HEK293 (cell line): ENCODE measurements around the gene CD79A.

Experiments used
- CTCF ChIA-PET: fragments of 350-600 bp; formaldehyde crosslinking; extraction: SDS; loops from one replicate; lab custom pipeline; 2021; ENCODE audit warnings: antibody characterized with exemption; lab: Yijun Ruan, JAX
- POLR2A ChIA-PET: fragments of 300-600 bp; formaldehyde crosslinking; extraction: SDS; loops from one replicate; lab custom pipeline; 2020; ENCODE audit warnings: antibody characterized with exemption, inconsistent platforms; lab: Yijun Ruan, JAX
- H3K27ac ChIP-seq: fragments of 200-500 bp; sonication (Bioruptor generic); 2 replicates; pipeline ENCODE4 v1.5.1; 2014; ENCODE audit warnings: low read depth, low read length, control low read depth, inconsistent platforms; ENCODE audit errors: extremely low read depth
- H3K36me3 ChIP-seq, 2 experiments: fragments of 200-500 bp in 1 of 2; sonication (Bioruptor generic) in 1 of 2; 1 replicate in 1 of 2; 2 replicates in 1 of 2; pipeline ENCODE4 v1.5.1; 2014 to 2017; ENCODE audit warnings: inconsistent platforms in 2 of 2, low read length in 2 of 2; ENCODE audit not compliant: control insufficient read depth in 2 of 2, insufficient read depth in 1 of 2
- H3K4me1 ChIP-seq: fragments of 200-500 bp; sonication (Bioruptor generic); 2 replicates; pipeline ENCODE4 v1.5.1; 2014; ENCODE audit warnings: mild to moderate bottlenecking, low read length, inconsistent platforms; ENCODE audit not compliant: control insufficient read depth, insufficient read depth
- H3K4me3 ChIP-seq: 2 replicates; pipeline ENCODE4 v1.5.1; 2011; ENCODE audit warnings: low read depth, mild to moderate bottlenecking, control low read depth, low read length, moderate library complexity
- H3K9me3 ChIP-seq: fragments of 200-500 bp; sonication (Bioruptor generic); 2 replicates; pipeline ENCODE4 v1.5.1; 2014; ENCODE audit warnings: low read depth, low read length, inconsistent platforms; ENCODE audit not compliant: control insufficient read depth, insufficient read depth
- MEIS1 ChIP-seq: sonication (generic); formaldehyde crosslinking; IDR thresholded peaks from 2 replicates; pipeline ENCODE4 v1.8.1; 2022; ENCODE audit warnings: missing genetic modification reagents, mild to moderate bottlenecking, borderline replicate concordance
- PRDM1 ChIP-seq: fragments of 450-650 bp; formaldehyde crosslinking; IDR thresholded peaks from 2 replicates; pipeline ENCODE4; 2016; ENCODE audit warnings: missing biosample characterization, missing genetic modification characterization
- SCRT2 ChIP-seq: fragments of 450-650 bp; formaldehyde crosslinking; IDR thresholded peaks from 2 replicates; pipeline ENCODE4 v1.5.1; 2016; ENCODE audit warnings: missing biosample characterization, missing genetic modification characterization
- YY2 ChIP-seq: fragments of 450-650 bp; formaldehyde crosslinking; IDR thresholded peaks from 2 replicates; pipeline ENCODE4 v1.5.1; 2016; ENCODE audit warnings: missing biosample characterization, missing genetic modification characterization
- ZBTB48 ChIP-seq: fragments of 450-650 bp; formaldehyde crosslinking; IDR thresholded peaks from 2 replicates; pipeline ENCODE4 v1.5.1; 2016; ENCODE audit warnings: missing biosample characterization, missing genetic modification characterization
- ZFHX2 ChIP-seq: fragments of 450-650 bp; formaldehyde crosslinking; conservative IDR thresholded peaks from 2 replicates; pipeline ENCODE4 v1.5.1; 2016; ENCODE audit warnings: missing biosample characterization, missing genetic modification characterization
- ZFP37 ChIP-seq: fragments of 450-650 bp; formaldehyde crosslinking; IDR thresholded peaks from 2 replicates; pipeline ENCODE4 v1.5.1; 2016; ENCODE audit warnings: missing biosample characterization, missing genetic modification characterization
- ZFP69B ChIP-seq: fragments of 450-650 bp; formaldehyde crosslinking; IDR thresholded peaks from 2 replicates; pipeline ENCODE4 v1.5.1; 2016; ENCODE audit warnings: missing biosample characterization, missing genetic modification characterization
- ZNF10 ChIP-seq: fragments of 450-650 bp; formaldehyde crosslinking; IDR thresholded peaks from 2 replicates; pipeline ENCODE4 v1.5.1; 2017; ENCODE audit warnings: missing biosample characterization, missing genetic modification characterization
- ZNF132 ChIP-seq: fragments of 450-650 bp; formaldehyde crosslinking; IDR thresholded peaks from 2 replicates; pipeline ENCODE4 v1.5.1; 2017; ENCODE audit warnings: missing biosample characterization, missing genetic modification characterization, borderline replicate concordance
- ZNF157 ChIP-seq: fragments of 450-650 bp; formaldehyde crosslinking; IDR thresholded peaks from 2 replicates; pipeline ENCODE4 v1.5.1; 2016; ENCODE audit warnings: missing biosample characterization, missing genetic modification characterization
- ZNF19 ChIP-seq: fragments of 450-650 bp; formaldehyde crosslinking; IDR thresholded peaks from 2 replicates; pipeline ENCODE4; 2016; ENCODE audit warnings: missing biosample characterization, missing genetic modification characterization, low read depth
- ZNF211 ChIP-seq: fragments of 450-650 bp; formaldehyde crosslinking; IDR thresholded peaks from 2 replicates; pipeline ENCODE4 v1.5.1; 2016; ENCODE audit warnings: low read depth, missing biosample characterization, missing genetic modification characterization
- ZNF214 ChIP-seq: fragments of 450-650 bp; formaldehyde crosslinking; IDR thresholded peaks from 2 replicates; pipeline ENCODE4 v1.5.1; 2017; ENCODE audit warnings: missing biosample characterization, mild to moderate bottlenecking, missing genetic modification characterization, borderline replicate concordance
- ZNF266 ChIP-seq: fragments of 450-650 bp; formaldehyde crosslinking; IDR thresholded peaks from 2 replicates; pipeline ENCODE4 v1.5.1; 2016; ENCODE audit warnings: missing biosample characterization, missing genetic modification characterization, low read depth
- ZNF302 ChIP-seq: fragments of 450-650 bp; formaldehyde crosslinking; IDR thresholded peaks from 2 replicates; pipeline ENCODE4 v1.5.1; 2016; ENCODE audit warnings: missing biosample characterization, missing genetic modification characterization, low read depth
- ZNF335 ChIP-seq: fragments of 450-650 bp; formaldehyde crosslinking; conservative IDR thresholded peaks from 2 replicates; pipeline ENCODE4 v1.5.1; 2016; ENCODE audit warnings: missing biosample characterization, missing genetic modification characterization
- ZNF416 ChIP-seq: fragments of 450-650 bp; formaldehyde crosslinking; IDR thresholded peaks from 2 replicates; pipeline ENCODE4 v1.5.1; 2016; ENCODE audit warnings: missing biosample characterization, missing genetic modification characterization
- ZNF510 ChIP-seq: fragments of 450-650 bp; formaldehyde crosslinking; IDR thresholded peaks from 2 replicates; pipeline ENCODE4 v1.5.1; 2018; ENCODE audit warnings: mild to moderate bottlenecking, missing genetic modification characterization, missing biosample characterization; ENCODE audit not compliant: insufficient replicate concordance
- ZNF549 ChIP-seq: fragments of 450-650 bp; IDR thresholded peaks from 2 replicates; pipeline ENCODE4 v1.5.1; 2018; ENCODE audit warnings: missing biosample characterization, missing genetic modification characterization, mild to moderate bottlenecking, inconsistent platforms, moderate library complexity
- ZNF654 ChIP-seq: fragments of 450-650 bp; formaldehyde crosslinking; IDR thresholded peaks from 2 replicates; pipeline ENCODE4 v1.5.1; 2016; ENCODE audit warnings: low read depth, missing biosample characterization, missing genetic modification characterization
- ZNF664 ChIP-seq: fragments of 450-650 bp; formaldehyde crosslinking; IDR thresholded peaks from 2 replicates; pipeline ENCODE4 v1.5.1; 2016; ENCODE audit warnings: missing biosample characterization, missing genetic modification characterization
- ZNF747 ChIP-seq: fragments of 450-650 bp; formaldehyde crosslinking; IDR thresholded peaks from 2 replicates; pipeline ENCODE4 v1.5.1; 2016; ENCODE audit warnings: missing biosample characterization, missing genetic modification characterization
- TF ChIP-seq, protein P1 (sequence below): sonication (generic); formaldehyde crosslinking; IDR thresholded peaks from 2 replicates; pipeline ENCODE4 v1.8.1; 2022; ENCODE audit warnings: mild to moderate bottlenecking, moderate library complexity, missing genetic modification reagents
- TF ChIP-seq, protein P2 (sequence below): fragments of 450-650 bp; formaldehyde crosslinking; IDR thresholded peaks from 2 replicates; pipeline ENCODE4 v1.5.1; 2016; ENCODE audit warnings: missing biosample characterization, missing genetic modification characterization
- TF ChIP-seq, protein P3 (sequence below): fragments of 450-650 bp; formaldehyde crosslinking; IDR thresholded peaks from 2 replicates; pipeline ENCODE4 v1.5.1; 2016; ENCODE audit warnings: missing biosample characterization, missing genetic modification characterization

Gene CD79A

DNA sequence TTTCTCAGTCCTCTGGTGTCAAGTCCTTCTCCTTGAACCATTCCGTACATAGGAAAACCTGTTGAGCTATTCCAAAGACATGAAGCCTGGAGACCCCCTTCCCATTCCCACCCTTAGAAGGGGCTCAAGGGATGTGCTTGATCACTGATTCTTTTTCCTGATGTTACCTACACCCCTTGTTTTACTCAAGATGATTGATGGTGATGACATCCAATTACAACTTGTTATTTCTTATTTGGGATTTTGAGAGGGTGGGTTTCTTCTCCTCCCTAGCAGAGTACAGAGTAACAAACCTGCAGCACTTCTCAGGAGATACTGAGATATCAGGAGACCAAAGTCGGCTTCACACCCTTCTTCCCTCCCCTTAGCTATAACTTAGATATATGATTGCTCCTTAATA is 23.7 kb upstream of the CD79A start:
- TF ChIP-seq PRDM1 = no peak
- no peak for TF ChIP-seq ZFP37 (tag by site-specific recombination)
- no peak for TF ChIP-seq ZNF747 (tag by site-specific recombination)
- TF ChIP-seq, protein P1, sequence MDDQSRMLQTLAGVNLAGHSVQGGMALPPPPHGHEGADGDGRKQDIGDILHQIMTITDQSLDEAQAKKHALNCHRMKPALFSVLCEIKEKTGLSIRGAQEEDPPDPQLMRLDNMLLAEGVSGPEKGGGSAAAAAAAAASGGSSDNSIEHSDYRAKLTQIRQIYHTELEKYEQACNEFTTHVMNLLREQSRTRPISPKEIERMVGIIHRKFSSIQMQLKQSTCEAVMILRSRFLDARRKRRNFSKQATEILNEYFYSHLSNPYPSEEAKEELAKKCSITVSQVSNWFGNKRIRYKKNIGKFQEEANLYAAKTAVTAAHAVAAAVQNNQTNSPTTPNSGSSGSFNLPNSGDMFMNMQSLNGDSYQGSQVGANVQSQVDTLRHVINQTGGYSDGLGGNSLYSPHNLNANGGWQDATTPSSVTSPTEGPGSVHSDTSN (CRISPR knock-in tag) = no peak
- TF ChIP-seq ZNF549 (tag by site-specific recombination) = no peak
- no peak for TF ChIP-seq ZNF211
- TF ChIP-seq ZNF302 (tag by site-specific recombination) = no peak
- TF ChIP-seq, protein P2, sequence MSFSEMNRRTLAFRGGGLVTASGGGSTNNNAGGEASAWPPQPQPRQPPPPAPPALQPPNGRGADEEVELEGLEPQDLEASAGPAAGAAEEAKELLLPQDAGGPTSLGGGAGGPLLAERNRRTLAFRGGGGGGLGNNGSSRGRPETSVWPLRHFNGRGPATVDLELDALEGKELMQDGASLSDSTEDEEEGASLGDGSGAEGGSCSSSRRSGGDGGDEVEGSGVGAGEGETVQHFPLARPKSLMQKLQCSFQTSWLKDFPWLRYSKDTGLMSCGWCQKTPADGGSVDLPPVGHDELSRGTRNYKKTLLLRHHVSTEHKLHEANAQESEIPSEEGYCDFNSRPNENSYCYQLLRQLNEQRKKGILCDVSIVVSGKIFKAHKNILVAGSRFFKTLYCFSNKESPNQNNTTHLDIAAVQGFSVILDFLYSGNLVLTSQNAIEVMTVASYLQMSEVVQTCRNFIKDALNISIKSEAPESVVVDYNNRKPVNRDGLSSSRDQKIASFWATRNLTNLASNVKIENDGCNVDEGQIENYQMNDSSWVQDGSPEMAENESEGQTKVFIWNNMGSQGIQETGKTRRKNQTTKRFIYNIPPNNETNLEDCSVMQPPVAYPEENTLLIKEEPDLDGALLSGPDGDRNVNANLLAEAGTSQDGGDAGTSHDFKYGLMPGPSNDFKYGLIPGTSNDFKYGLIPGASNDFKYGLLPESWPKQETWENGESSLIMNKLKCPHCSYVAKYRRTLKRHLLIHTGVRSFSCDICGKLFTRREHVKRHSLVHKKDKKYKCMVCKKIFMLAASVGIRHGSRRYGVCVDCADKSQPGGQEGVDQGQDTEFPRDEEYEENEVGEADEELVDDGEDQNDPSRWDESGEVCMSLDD (tag by site-specific recombination) = no peak
- no peak for TF ChIP-seq ZNF132
- TF ChIP-seq ZNF266 (tag by site-specific recombination) = no peak
- no peak for TF ChIP-seq ZNF510 (tag by site-specific recombination)
- TF ChIP-seq MEIS1 (CRISPR knock-in tag) = no peak
- TF ChIP-seq ZNF10 (tag by site-specific recombination) = no peak
- no peak for TF ChIP-seq YY2
- no peak for TF ChIP-seq ZNF19 (tag by site-specific recombination)
- TF ChIP-seq ZFP69B = no peak
- no peak for TF ChIP-seq ZFHX2 (tag by site-specific recombination)
- POLR2A ChIA-PET = interaction anchor here (2.9 kb wide), 1 partner anchor 13 kb away, joined by 9 read pairs; no protein-coding TSS in a partner anchor
- H3K27ac ChIP-seq = no peak overlapping the region
- H3K9me3 ChIP-seq = no peaks in the 10 kb centered on the region
- no peaks in the 10 kb centered on the region for H3K36me3 ChIP-seq
- CTCF ChIA-PET = interaction anchor here (0.6 to 4.7 kb wide), 6 partner anchors 17 to 1692 kb away, joined by 3 to 49 read pairs (median 6); no protein-coding TSS in a partner anchor
- no peaks in the 10 kb centered on the region for H3K4me1 ChIP-seq
- H3K4me3 ChIP-seq = no peak overlapping the region

DNA sequence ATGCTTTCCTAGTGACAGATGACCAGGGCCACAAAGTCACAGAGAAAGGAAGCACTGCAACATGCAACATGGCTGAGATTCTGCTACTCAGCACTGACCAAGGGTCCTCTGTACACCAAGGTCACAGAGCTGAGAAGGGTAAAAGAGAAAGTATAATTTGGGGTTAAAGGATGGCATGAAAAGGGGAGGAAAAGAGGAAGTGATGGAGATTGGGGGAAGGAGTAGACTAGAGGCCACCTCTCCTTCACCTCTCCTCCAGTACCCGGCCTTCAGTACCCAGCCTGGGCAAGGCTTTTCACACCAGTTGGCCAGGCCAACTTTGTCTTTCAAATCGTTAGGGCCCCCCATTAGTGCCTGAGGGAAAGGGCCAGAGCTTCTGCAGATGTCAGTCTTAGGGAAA is 23.3 kb upstream of the CD79A start:
- H3K4me3 ChIP-seq = no peak overlapping the region
- POLR2A ChIA-PET = interaction anchor here (2.9 kb wide), 1 partner anchor 12 kb away, joined by 9 read pairs; no protein-coding TSS in a partner anchor
- no peaks in the 10 kb centered on the region for H3K9me3 ChIP-seq
- H3K4me1 ChIP-seq = no peaks in the 10 kb centered on the region
- CTCF ChIA-PET = interaction anchor here (0.6 to 2.6 kb wide), 5 partner anchors 18 to 1692 kb away, joined by 3 to 14 read pairs (median 5); no protein-coding TSS in a partner anchor
- TF ChIP-seq ZNF132 (no peak), ZNF214 (tag by site-specific recombination) (no peak)
- H3K27ac ChIP-seq = no peak overlapping the region
- no peaks in the 10 kb centered on the region for H3K36me3 ChIP-seq

DNA sequence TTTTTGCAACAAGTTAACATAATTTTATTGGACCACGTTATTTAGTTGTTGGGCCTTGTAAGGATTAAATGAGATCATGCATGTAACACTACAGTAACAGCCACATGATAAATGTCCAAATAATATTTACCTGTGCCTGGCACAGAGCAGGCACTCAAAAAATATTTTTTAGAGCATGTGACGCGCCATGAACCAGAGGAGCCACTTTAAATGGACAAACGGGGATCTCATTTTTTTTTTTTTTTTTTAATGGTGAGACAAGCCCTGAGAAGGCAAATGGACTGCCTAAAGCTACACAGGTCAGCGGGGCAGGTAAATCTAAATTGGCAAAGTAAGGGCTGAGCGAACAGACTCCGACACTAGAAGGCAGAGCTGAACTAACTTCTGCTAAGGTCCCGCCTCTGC is 17.9 kb upstream of the CD79A start:
- Histone ChIP-seq H3K27ac (peak overlapping the region; percentile 100), H3K9me3 (no peaks in the 10 kb centered on the region), H3K4me3 (peak overlapping the region; percentile 16), H3K36me3 (peaks cover 35 to 39% of the 10 kb centered on the region in 2 experiments), H3K4me1 (peaks cover 27% of the 10 kb centered on the region)
- ChIA-PET CTCF (interaction anchor here (0.6 to 4.3 kb wide), 20 partner anchors 8 to 1401 kb away, joined by 3 to 34 read pairs (median 5); no protein-coding TSS in a partner anchor), POLR2A (interaction anchor here (0.6 to 3.9 kb wide), 25 partner anchors 9 to 538 kb away, joined by 3 to 118 read pairs (median 6); partner anchors contain the start of genes ARHGEF1, B9D2, DEDD2 and DMAC2)
- TF ChIP-seq, protein P3, sequence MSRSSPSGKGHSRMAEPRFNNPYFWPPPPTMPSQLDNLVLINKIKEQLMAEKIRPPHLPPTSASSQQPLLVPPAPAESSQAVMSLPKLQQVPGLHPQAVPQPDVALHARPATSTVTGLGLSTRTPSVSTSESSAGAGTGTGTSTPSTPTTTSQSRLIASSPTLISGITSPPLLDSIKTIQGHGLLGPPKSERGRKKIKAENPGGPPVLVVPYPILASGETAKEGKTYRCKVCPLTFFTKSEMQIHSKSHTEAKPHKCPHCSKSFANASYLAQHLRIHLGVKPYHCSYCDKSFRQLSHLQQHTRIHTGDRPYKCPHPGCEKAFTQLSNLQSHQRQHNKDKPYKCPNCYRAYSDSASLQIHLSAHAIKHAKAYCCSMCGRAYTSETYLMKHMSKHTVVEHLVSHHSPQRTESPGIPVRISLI = peak; percentile 86
- peak; percentile 61 for TF ChIP-seq SCRT2 (tag by site-specific recombination)
- TF ChIP-seq ZNF157 (tag by site-specific recombination) = no peak
- no peak for TF ChIP-seq ZBTB48
- peak; percentile 27; the same call in 1 of the 2 replicates for TF ChIP-seq ZNF654 (tag by site-specific recombination)
- TF ChIP-seq ZNF335 (tag by site-specific recombination) = peak; percentile 95
- no peak for TF ChIP-seq ZNF416 (tag by site-specific recombination)
- TF ChIP-seq ZNF664 (tag by site-specific recombination) = peak; percentile 47; the same call in 1 of the 2 replicates
